Left lung (tissue), 10 donors: Measurements from ENCODE around the gene TOR1B. TPM values are rescaled to one million over a fixed set of nuclear protein-coding genes. Genes with fewer than 3 reads are reported as not detected.

Experiments used
- ATAC-seq: fragments of 200-7000 bp; cut with Tn5 transposase; one replicate; pipeline ENCODE4 v1.9.1; 2020; ENCODE audit warnings: moderate library complexity
- DNase-seq, 4 donors: peaks; one replicate each; pipeline ENCODE4 v3.0.0-alpha.2; 2013 to 2020
- H3K27ac ChIP-seq, 2 donors: fragments of 200-600 bp; sonication (generic) in 1 of 2; one replicate each; pipeline versions ENCODE4 v1.5.0 to v1.8.0; 2020 to 2021
- H3K27me3 ChIP-seq, 2 donors: fragments of 200-600 bp; sonication (generic) in 1 of 2; one replicate each; pipeline versions ENCODE4 v1.5.0 to v1.8.0; 2020 to 2021
- H3K36me3 ChIP-seq, 2 donors: fragments of 200-600 bp; sonication (generic) in 1 of 2; one replicate each; pipeline versions ENCODE4 v1.5.0 to v1.8.0; 2020 to 2021
- H3K4me1 ChIP-seq, 2 donors: fragments of 200-600 bp; one replicate each; pipeline ENCODE4 v1.8.0; 2021
- H3K4me3 ChIP-seq, 2 donors: fragments of 200-600 bp; sonication (generic) in 1 of 2; one replicate each; pipeline versions ENCODE4 v1.5.0 to v1.8.0; 2020 to 2021; ENCODE audit warnings: mild to moderate bottlenecking in 1 of 2
- H3K9me3 ChIP-seq, 2 donors: fragments of 200-600 bp; sonication (generic) in 1 of 2; one replicate each; pipeline versions ENCODE4 v1.5.0 to v1.8.0; 2020 to 2021
- intact Hi-C, 2 donors: fragments of 100-400 bp; cut with DNase I; formaldehyde crosslinking; loops; one replicate each; pipeline versions ENCODE4 v1.11.2 to v1.14.2; 2022
- polyA plus RNA-seq, 6 donors: library from polyadenylated mRNA; unstranded; fragments of 120-200 nt; gene quantifications; one replicate each; pipeline ENCODE4 v1.2.1, GENCODE V29; 2013; ENCODE audit not compliant: insufficient read length in 6 of 6
- total RNA-seq, 2 donors: library from RNA; stranded (reverse); fragmentation: NEBNext Ultra II Directional; extraction: Animal tissue kit (Norgen Biotek cat#: 25700); gene quantifications; one replicate each; pipeline ENCODE4 v1.2.1, GENCODE V29; 2021
- TF ChIP-seq, protein P1 (sequence below), 2 donors: fragments of 200-600 bp; sonication (generic) in 1 of 2; IDR thresholded peaks; one replicate each; pipeline versions ENCODE4 v1.5.0 to v1.8.0; 2021; ENCODE audit warnings: antibody characterized with exemption in 2 of 2
- donor health status: DM: no; HTN: yes; CAD: no.
- donor health status: DM: no; HTN: no; CAD: no.

Gene TOR1B
- total and polyA plus RNA-seq, 8 donors, result 19.0 to 32.1 (median 22.0) TPM

DNA sequence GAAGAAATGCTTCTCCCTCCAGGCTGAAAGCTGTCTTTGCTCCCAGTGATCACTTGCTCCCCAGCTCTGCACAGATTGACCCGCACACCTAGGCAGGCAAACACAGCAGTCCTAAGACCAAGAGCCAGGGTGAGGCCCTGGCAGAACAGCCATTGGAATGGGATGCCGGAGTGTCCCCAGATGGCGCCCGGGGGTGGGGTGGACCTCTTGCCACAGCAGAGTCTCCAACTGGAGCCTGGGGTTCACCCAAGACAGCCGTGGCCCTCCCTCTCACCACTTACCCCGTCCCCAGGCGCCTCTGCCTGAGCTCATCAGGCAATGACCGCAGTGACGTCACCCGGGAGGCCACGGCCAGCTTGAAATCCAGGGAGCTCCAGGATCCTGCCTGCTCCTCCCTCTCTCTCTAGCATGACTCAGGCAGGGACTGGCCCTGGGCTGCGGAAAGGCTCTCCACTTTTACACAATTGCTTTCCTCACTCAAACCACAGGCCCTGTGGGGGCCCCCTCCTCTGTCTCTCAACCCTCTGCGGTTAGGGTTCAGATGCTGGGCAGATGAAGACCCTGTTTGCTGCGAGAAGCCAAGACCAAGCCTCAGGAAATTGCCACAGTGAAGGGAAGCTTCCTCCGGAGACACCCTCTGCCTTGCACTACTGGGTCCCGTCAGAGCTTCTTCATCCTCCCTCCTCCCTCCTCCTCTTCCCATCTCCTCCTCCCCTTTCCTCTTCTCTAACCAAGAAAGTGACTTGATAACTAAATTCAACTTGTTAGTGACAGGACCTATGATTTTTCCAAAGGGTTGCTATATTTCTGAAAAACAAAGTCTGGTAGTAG lies 25.8 kb upstream of the TOR1B start:
- ATAC-seq (peak; percentile 94), DNase-seq (peak in 3 of 4 donors; percentile 82 to 98 (median 97))
- Histone ChIP-seq H3K9me3 (no peaks in the 10 kb centered on the region), H3K36me3 (no peaks in the 10 kb centered on the region), H3K27ac (peak overlapping the region; percentile 70 to 71), H3K4me3 (no peak overlapping the region), H3K27me3 (no peaks in the 10 kb centered on the region), H3K4me1 (peaks cover 0 to 69% of the 10 kb centered on the region in 2 donors)
- TF ChIP-seq, protein P1, sequence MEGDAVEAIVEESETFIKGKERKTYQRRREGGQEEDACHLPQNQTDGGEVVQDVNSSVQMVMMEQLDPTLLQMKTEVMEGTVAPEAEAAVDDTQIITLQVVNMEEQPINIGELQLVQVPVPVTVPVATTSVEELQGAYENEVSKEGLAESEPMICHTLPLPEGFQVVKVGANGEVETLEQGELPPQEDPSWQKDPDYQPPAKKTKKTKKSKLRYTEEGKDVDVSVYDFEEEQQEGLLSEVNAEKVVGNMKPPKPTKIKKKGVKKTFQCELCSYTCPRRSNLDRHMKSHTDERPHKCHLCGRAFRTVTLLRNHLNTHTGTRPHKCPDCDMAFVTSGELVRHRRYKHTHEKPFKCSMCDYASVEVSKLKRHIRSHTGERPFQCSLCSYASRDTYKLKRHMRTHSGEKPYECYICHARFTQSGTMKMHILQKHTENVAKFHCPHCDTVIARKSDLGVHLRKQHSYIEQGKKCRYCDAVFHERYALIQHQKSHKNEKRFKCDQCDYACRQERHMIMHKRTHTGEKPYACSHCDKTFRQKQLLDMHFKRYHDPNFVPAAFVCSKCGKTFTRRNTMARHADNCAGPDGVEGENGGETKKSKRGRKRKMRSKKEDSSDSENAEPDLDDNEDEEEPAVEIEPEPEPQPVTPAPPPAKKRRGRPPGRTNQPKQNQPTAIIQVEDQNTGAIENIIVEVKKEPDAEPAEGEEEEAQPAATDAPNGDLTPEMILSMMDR (IDR thresholded peaks at IDR 0.05), result no peak
- intact Hi-C loops, result no loop called here

DNA sequence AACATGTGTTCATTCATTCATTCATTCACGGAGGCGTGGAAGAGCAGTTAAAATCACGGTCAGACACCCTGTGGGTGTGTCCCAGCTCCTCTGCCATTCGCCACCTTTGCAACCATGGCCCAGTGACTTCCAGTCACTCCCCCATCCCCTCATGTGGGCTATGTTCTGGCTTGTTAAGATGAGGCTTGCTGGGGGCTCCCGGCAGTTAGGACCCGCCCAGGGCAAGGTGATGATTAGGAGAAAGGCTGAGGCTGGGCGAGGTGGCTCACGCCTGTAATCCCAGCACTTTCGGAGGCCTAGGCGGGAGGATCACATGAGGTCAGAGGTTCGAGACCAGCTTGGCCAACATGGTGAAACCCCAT lies 25.2 kb upstream of the TOR1B start:
- Histone ChIP-seq H3K36me3 (no peaks in the 10 kb centered on the region), H3K9me3 (no peaks in the 10 kb centered on the region), H3K4me3 (no peak overlapping the region), H3K27me3 (no peaks in the 10 kb centered on the region), H3K4me1 (peaks cover 0 to 65% of the 10 kb centered on the region in 2 donors), H3K27ac (peak overlapping the region; percentile 70 to 71)
- no peak for DNase-seq
- intact Hi-C loops, result no loop called here
- TF ChIP-seq, protein P1 (IDR thresholded peaks at IDR 0.05), result no peak
- ATAC-seq, result no peak

DNA sequence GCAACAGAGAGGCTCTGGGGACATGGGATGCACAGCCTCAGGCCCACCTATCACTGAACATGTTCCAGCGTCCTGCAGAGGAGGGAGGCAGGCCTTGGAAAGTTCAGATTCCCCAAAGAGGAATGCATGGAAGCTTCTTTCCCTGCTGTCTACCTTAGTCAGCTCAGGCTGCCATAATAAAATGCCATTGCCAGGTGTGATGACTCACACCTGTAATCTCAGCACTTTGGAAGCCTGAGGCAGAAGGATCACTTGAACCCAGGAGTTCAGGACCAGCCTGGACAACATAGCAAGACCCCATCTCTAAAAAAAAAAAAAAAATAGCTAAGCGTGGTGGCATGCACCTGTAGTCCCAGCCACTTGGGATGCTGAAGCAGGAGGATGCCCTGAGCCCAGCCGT lies 24.5 kb upstream of the TOR1B start:
- ATAC-seq, result no peak
- Histone ChIP-seq H3K27me3 (no peaks in the 10 kb centered on the region), H3K36me3 (no peaks in the 10 kb centered on the region), H3K4me3 (no peak overlapping the region), H3K27ac (no peak overlapping the region), H3K4me1 (peaks cover 0 to 61% of the 10 kb centered on the region in 2 donors), H3K9me3 (no peaks in the 10 kb centered on the region)
- DNase-seq, result no peak
- intact Hi-C loops, result no loop called here
- TF ChIP-seq, protein P1 (IDR thresholded peaks at IDR 0.05), result no peak

DNA sequence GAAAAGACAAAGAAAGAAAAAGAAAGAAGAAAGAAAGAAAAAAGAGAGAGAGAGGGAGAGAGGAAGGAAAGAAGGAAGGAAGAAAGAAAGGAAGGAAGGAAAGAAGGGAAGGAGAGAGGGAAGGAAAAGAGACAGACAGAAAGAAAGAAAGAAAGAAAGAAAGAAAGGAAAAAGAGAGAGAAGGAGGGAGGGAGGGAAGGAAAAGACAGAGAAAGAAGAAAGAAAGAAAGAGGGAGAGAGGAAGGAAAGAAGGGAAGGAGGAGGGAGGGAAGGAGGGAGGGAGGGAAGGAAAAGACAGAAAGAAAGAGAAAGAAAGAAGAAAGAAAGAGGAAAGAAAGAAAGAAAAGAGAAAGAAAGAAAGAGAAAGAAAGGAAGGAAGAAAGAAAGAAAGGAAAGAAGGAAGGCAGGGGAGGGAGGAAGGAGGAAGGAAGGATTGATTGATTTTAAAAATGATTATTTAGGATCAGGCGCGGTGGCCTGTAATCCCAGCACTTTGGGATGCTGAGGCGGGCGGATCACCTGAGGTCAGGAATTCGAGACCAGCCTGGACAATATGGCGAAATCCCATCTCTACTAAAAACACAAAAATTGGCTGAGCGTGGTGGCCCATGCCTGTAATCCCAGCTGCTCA lies 23.3 kb upstream of the TOR1B start:
- Histone ChIP-seq H3K9me3 (no peaks in the 10 kb centered on the region), H3K27me3 (no peaks in the 10 kb centered on the region), H3K4me1 (peaks cover 0 to 51% of the 10 kb centered on the region in 2 donors), H3K4me3 (no peak overlapping the region), H3K27ac (no peak overlapping the region), H3K36me3 (no peaks in the 10 kb centered on the region)
- no peak for ATAC-seq
- TF ChIP-seq, protein P1 (IDR thresholded peaks at IDR 0.05), result no peak
- DNase-seq, result no peak
- intact Hi-C loops, result no loop called here

DNA sequence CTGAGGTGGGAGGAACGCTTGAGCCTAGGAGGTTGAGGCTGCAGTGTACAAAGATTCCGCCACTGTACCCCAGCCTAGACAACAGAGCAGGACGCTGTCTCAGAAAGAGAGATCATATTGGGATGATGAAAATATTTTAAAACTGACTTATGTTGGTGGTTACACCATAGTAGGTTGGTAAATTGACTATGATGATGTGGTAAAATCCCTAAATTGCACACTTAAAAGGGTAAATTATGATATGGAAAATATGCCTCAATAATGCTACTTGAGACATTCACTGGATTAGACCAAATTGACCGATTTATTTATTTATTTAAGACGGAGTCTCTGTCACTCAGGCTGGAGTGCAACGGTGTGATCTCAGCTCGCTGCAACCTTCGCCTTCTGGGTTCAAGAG lies 21.9 kb upstream of the TOR1B start:
- TF ChIP-seq, protein P1 (IDR thresholded peaks at IDR 0.05), result no peak
- Histone ChIP-seq H3K4me1 (peaks cover 0 to 42% of the 10 kb centered on the region in 2 donors), H3K36me3 (no peaks in the 10 kb centered on the region), H3K9me3 (no peaks in the 10 kb centered on the region), H3K4me3 (no peak overlapping the region), H3K27ac (no peak overlapping the region), H3K27me3 (no peaks in the 10 kb centered on the region)
- no peak for ATAC-seq
- no peak for DNase-seq
- intact Hi-C loops, result no loop called here
